ENCODE data around the gene TMEM117. TPM values are rescaled to one million over a fixed set of nuclear protein-coding genes. Genes with fewer than 3 reads are reported as not detected.

TMEM117 gene
- total RNA-seq, 4 donors from 2014 or later, result 16.9 to 24.9 (median 21.1) TPM

- TF ChIP-seq CTCF (IDR thresholded peaks at IDR 0.05) (no peak), POLR2A (IDR thresholded peaks at IDR 0.05) (no peak), EP300 (IDR thresholded peaks at IDR 0.05) (no peak)
- Histone ChIP-seq H3K27me3 (no peaks in the 10 kb centered on the region), H3K4me3 (no peak overlapping the region), H3K36me3 (no peaks in the 10 kb centered on the region), H3K4me1 (no peaks in the 10 kb centered on the region), H3K9me3 (no peaks in the 10 kb centered on the region), H3K27ac (no peak overlapping the region)
- no peak for DNase-seq (ENCODE audit: low spot score in 2 of 2)
- 40 to 44% methylated on average over 4 of the region's 4 CpGs for WGBS, 2 donors
Measured at GRCh38 chr12:44405297-44405696, 569.4 kb downstream of the TMEM117 start.

- WGBS, 2 donors, result 94 to 97% methylated on average over 1 of the region's 1 CpG
- no peak for DNase-seq (ENCODE audit: low spot score in 2 of 2)
- no peak for TF ChIP-seq EP300 (IDR thresholded peaks at IDR 0.05)
- no peak for TF ChIP-seq POLR2A (IDR thresholded peaks at IDR 0.05)
- no peak for TF ChIP-seq CTCF (IDR thresholded peaks at IDR 0.05)
Measured at GRCh38 chr12:44422559-44422958, 586.7 kb downstream of the TMEM117 start.

GRCh38 chr12:44428825-44429224, 592.9 kb downstream of the TMEM117 start:
- Histone ChIP-seq H3K27me3 (no peaks in the 10 kb centered on the region), H3K4me3 (no peak overlapping the region), H3K27ac (no peak overlapping the region), H3K36me3 (no peaks in the 10 kb centered on the region), H3K4me1 (no peaks in the 10 kb centered on the region), H3K9me3 (no peaks in the 10 kb centered on the region)
- no peak for DNase-seq (ENCODE audit: low spot score in 2 of 2)
- no peak for TF ChIP-seq EP300 (IDR thresholded peaks at IDR 0.05)
- no peak for TF ChIP-seq CTCF (IDR thresholded peaks at IDR 0.05)
- TF ChIP-seq POLR2A (IDR thresholded peaks at IDR 0.05), result no peak
- 42 to 44% methylated on average over 2 of the region's 2 CpGs for WGBS, 2 donors

More at GRCh38 chr12:44422559-44422958, 586.7 kb downstream of the TMEM117 start:
- Histone ChIP-seq H3K36me3 (no peaks in the 10 kb centered on the region), H3K4me1 (no peaks in the 10 kb centered on the region), H3K27ac (no peak overlapping the region), H3K4me3 (no peak overlapping the region), H3K27me3 (no peaks in the 10 kb centered on the region), H3K9me3 (no peaks in the 10 kb centered on the region)

- TF ChIP-seq POLR2A (IDR thresholded peaks at IDR 0.05) (no peak), CTCF (IDR thresholded peaks at IDR 0.05) (no peak), EP300 (IDR thresholded peaks at IDR 0.05) (no peak)
- Histone ChIP-seq H3K27me3 (no peaks in the 10 kb centered on the region), H3K36me3 (no peaks in the 10 kb centered on the region), H3K4me1 (no peaks in the 10 kb centered on the region), H3K4me3 (no peak overlapping the region), H3K9me3 (no peaks in the 10 kb centered on the region), H3K27ac (no peak overlapping the region)
- no peak for DNase-seq (ENCODE audit: low spot score in 2 of 2)
- WGBS, 2 donors, result 75 to 80% methylated on average over 10 of the region's 10 CpGs
Measured at GRCh38 chr12:44431647-44432343, 595.9 kb downstream of the TMEM117 start.

- H3K36me3 ChIP-seq, result no peaks in the 10 kb centered on the region
- H3K4me3 ChIP-seq, result no peak overlapping the region
- no peak overlapping the region for H3K27ac ChIP-seq
- no peaks in the 10 kb centered on the region for H3K4me1 ChIP-seq
- no peaks in the 10 kb centered on the region for H3K27me3 ChIP-seq
- no peak for TF ChIP-seq EP300 (IDR thresholded peaks at IDR 0.05)
- no peak for TF ChIP-seq POLR2A (IDR thresholded peaks at IDR 0.05)
- no peak for TF ChIP-seq CTCF (IDR thresholded peaks at IDR 0.05)
- H3K9me3 ChIP-seq, result no peaks in the 10 kb centered on the region
- no peak for DNase-seq (ENCODE audit: low spot score in 2 of 2)
- 43 to 53% methylated on average over 1 of the region's 1 CpG for WGBS, 2 donors
Measured at GRCh38 chr12:44433659-44434058, 597.8 kb downstream of the TMEM117 start.

Measured in tibial nerve (tissue), 4 donors.